Breast epithelium (tissue), 3 donors: Measurements from ENCODE around the gene APBA1.

Experiments used
- CTCF ChIP-seq, 3 donors: fragments of 450-650 bp; IDR thresholded peaks; one replicate each; pipeline ENCODE4 v1.5.1; 2016 to 2017; ENCODE audit warnings: antibody characterized with exemption in 3 of 3, mild to moderate bottlenecking in 3 of 3, moderate library complexity in 3 of 3
- POLR2A ChIP-seq: fragments of 450-650 bp; IDR thresholded peaks from one replicate; pipeline ENCODE4 v1.6.1; 2016; ENCODE audit warnings: antibody characterized with exemption, mild to moderate bottlenecking, moderate library complexity

GRCh38 chr9:69542942-69543704 is 129.0 kb downstream of the APBA1 start:
- TF ChIP-seq CTCF (IDR thresholded peaks at IDR 0.05): no peak
- TF ChIP-seq POLR2A: no peak
